Body of pancreas (tissue), 4 donors: Measurements from ENCODE around the gene ATP11A. TPM values are rescaled to one million over a fixed set of nuclear protein-coding genes. Genes with fewer than 3 reads are reported as not detected.

Source experiments
- ATAC-seq: fragments of 150-250 bp; one replicate; pipeline ENCODE4 v1.9.1; 2016
- DNase-seq, 4 donors: peaks; one replicate each; pipeline ENCODE4 v3.0.0-alpha.2; 2019
- H3K27ac ChIP-seq, 4 donors: fragments of 200-600 bp; sonication (generic); 1 replicate in 3 of 4; 2 replicates in 1 of 4; pipeline versions ENCODE4 v1.5.1 to v1.6.1; 2016 to 2019; ENCODE audit warnings: mild to moderate bottlenecking in 1 of 4, mixed read lengths in 1 of 4, moderate library complexity in 1 of 4
- H3K27me3 ChIP-seq, 2 donors: fragments of 200-600 bp; sonication (generic); one replicate each; pipeline ENCODE4 v1.6.0; 2016; ENCODE audit warnings: mild to moderate bottlenecking in 1 of 2
- H3K36me3 ChIP-seq, 2 donors: fragments of 200-600 bp; sonication (generic); replicated peaks in 1 of 2; 2 replicates each; pipeline ENCODE4 v1.5.1; 2016; ENCODE audit warnings: low read depth in 2 of 2; ENCODE audit not compliant: insufficient read depth in 1 of 2
- H3K4me1 ChIP-seq: fragments of 200-600 bp; sonication (generic); one replicate; pipeline ENCODE4 v1.6.0; 2016
- H3K4me3 ChIP-seq, 2 donors: fragments of 200-600 bp; sonication (generic); 1 replicate in 1 of 2; 2 replicates in 1 of 2; pipeline ENCODE4 v1.5.1; 2016 to 2019
- H3K9me3 ChIP-seq, 3 donors: fragments of 200-600 bp; sonication (generic); 1 replicate in 2 of 3; 2 replicates in 1 of 3; pipeline ENCODE4 v1.5.1; 2016
- CTCF ChIP-seq, 7 experiments: fragments of 450-650 bp in 4 of 7; fragments of 200-600 bp in 3 of 7; sonication (generic) in 3 of 7; IDR thresholded peaks; one replicate each; pipeline ENCODE4 v1.5.1; 2016 to 2019; ENCODE audit warnings: antibody characterized with exemption in 7 of 7
- POLR2A ChIP-seq, 3 donors: fragments of 450-650 bp; IDR thresholded peaks; one replicate each; pipeline ENCODE4 v1.6.1; 2016; ENCODE audit warnings: antibody characterized with exemption in 3 of 3, mild to moderate bottlenecking in 2 of 3
- WGBS, 2 donors: methylation state at CpG; one replicate each; pipeline ENCODE4 v1.1.5; 2017; 5-methylcytosine and 5-hydroxymethylcytosine counted together
- intact Hi-C: fragments of 100-400 bp; cut with DNase I; formaldehyde crosslinking; loops from one replicate; pipeline ENCODE4 v1.15.1; 2023
- total RNA-seq, 2 donors: library from RNA; depleted of rRNA; stranded (reverse); fragments of >200 nt; gene quantifications; one replicate each; pipeline ENCODE4 v1.1.0, GENCODE V29; 2016

Gene ATP11A
- total RNA-seq, 2 donors from 2014 or later, result 24.1 to 33.9 TPM

- intact Hi-C loops, result no loop called here
- no peak for DNase-seq
- Histone ChIP-seq H3K4me3 (no peak overlapping the region), H3K4me1 (no peaks in the 10 kb centered on the region), H3K36me3 (peaks cover 0 to 39% of the 10 kb centered on the region in 2 donors), H3K27ac (no peak overlapping the region), H3K9me3 (no peaks in the 10 kb centered on the region), H3K27me3 (no peaks in the 10 kb centered on the region)
- TF ChIP-seq CTCF (IDR thresholded peaks at IDR 0.05) (no peak), POLR2A (IDR thresholded peaks at IDR 0.05) (no peak)
- 88 to 92% methylated on average over 13 of the region's 13 CpGs for WGBS, 2 donors
- ATAC-seq, result no peak
These were observed 142.0 kb downstream of the ATP11A start for GRCh38 chr13:112831801-112832200.

GRCh38 chr13:112832811-112833210 lies 143.0 kb downstream of the ATP11A start:
- intact Hi-C loops, result no loop called here

GRCh38 chr13:112833551-112834257 lies 143.9 kb downstream of the ATP11A start:
- no peak overlapping the region for H3K27ac ChIP-seq
- ATAC-seq (no peak), DNase-seq (no peak)
- H3K4me3 ChIP-seq, result no peak overlapping the region
- 93 to 94% methylated on average over 20 to 24 of the region's 25 CpGs for WGBS, 2 donors
- no peaks in the 10 kb centered on the region for H3K9me3 ChIP-seq
- no peak for TF ChIP-seq POLR2A (IDR thresholded peaks at IDR 0.05)
- no peak for TF ChIP-seq CTCF (IDR thresholded peaks at IDR 0.05)
- H3K4me1 ChIP-seq, result no peaks in the 10 kb centered on the region
- intact Hi-C loops, result no loop called here
- H3K27me3 ChIP-seq, result no peaks in the 10 kb centered on the region
- H3K36me3 ChIP-seq, result peaks cover 0 to 42% of the 10 kb centered on the region in 2 donors

More at GRCh38 chr13:112832811-112833210, 143.0 kb downstream of the ATP11A start:
- TF ChIP-seq CTCF (IDR thresholded peaks at IDR 0.05) (no peak), POLR2A (IDR thresholded peaks at IDR 0.05) (no peak)
- WGBS, 2 donors, result 95 to 96% methylated on average over 23 of the region's 23 CpGs
- H3K27ac ChIP-seq, result no peak overlapping the region
- no peaks in the 10 kb centered on the region for H3K9me3 ChIP-seq
- no peaks in the 10 kb centered on the region for H3K27me3 ChIP-seq
- no peak for DNase-seq
- no peak for ATAC-seq
- H3K4me3 ChIP-seq, result no peak overlapping the region
- no peaks in the 10 kb centered on the region for H3K4me1 ChIP-seq
- H3K36me3 ChIP-seq, result peaks cover 0 to 40% of the 10 kb centered on the region in 2 donors

- no peak for DNase-seq
- no peak overlapping the region for H3K27ac ChIP-seq
- ATAC-seq, result no peak
- intact Hi-C loops, result no loop called here
- WGBS, 2 donors, result 89 to 90% methylated on average over 12 to 16 of the region's 16 CpGs
- TF ChIP-seq CTCF (IDR thresholded peaks at IDR 0.05) (no peak), POLR2A (IDR thresholded peaks at IDR 0.05) (no peak)
- H3K36me3 ChIP-seq, result peaks cover 0 to 36% of the 10 kb centered on the region in 2 donors
- H3K27me3 ChIP-seq, result no peaks in the 10 kb centered on the region
- no peaks in the 10 kb centered on the region for H3K9me3 ChIP-seq
- no peak overlapping the region for H3K4me3 ChIP-seq
- no peaks in the 10 kb centered on the region for H3K4me1 ChIP-seq
These were observed 145.5 kb downstream of the ATP11A start for GRCh38 chr13:112835344-112835743.

- no peak for DNase-seq
- no peaks in the 10 kb centered on the region for H3K27me3 ChIP-seq
- no peak overlapping the region for H3K4me3 ChIP-seq
- intact Hi-C loops, result no loop called here
- H3K4me1 ChIP-seq, result no peaks in the 10 kb centered on the region
- H3K9me3 ChIP-seq, result no peaks in the 10 kb centered on the region
- H3K27ac ChIP-seq, result no peak overlapping the region
- TF ChIP-seq POLR2A (IDR thresholded peaks at IDR 0.05) (no peak), CTCF (IDR thresholded peaks at IDR 0.05) (no peak)
- 92 to 94% methylated on average over 9 to 10 of the region's 10 CpGs for WGBS, 2 donors
- no peak for ATAC-seq
- H3K36me3 ChIP-seq, result peaks cover 0 to 36% of the 10 kb centered on the region in 2 donors
These were observed 146.0 kb downstream of the ATP11A start for GRCh38 chr13:112835796-112836195.
